Effector memory CD4-positive, alpha-beta T cell (primary cell): ENCODE data around the gene NIPSNAP2.
A peak's percentile ranks its signal among the peaks of the same experiment; 100 is the strongest.

ENCODE experiments used
- DNase-seq, 3 donors: peaks; one replicate each; pipeline ENCODE4 v3.0.0-alpha.2; 2020
- H3K27ac ChIP-seq: 2 replicates; pipeline ENCODE4 v1.7.0; 2013; ENCODE audit warnings: mild to moderate bottlenecking, low read length, moderate library complexity; ENCODE audit not compliant: insufficient read depth, poor library complexity, severe bottlenecking
- H3K27me3 ChIP-seq: replicated peaks from 2 replicates; pipeline ENCODE4 v1.7.0; 2013; ENCODE audit warnings: mild to moderate bottlenecking, low read length; ENCODE audit not compliant: insufficient read depth, control insufficient read depth, poor library complexity, severe bottlenecking
- H3K36me3 ChIP-seq: 2 replicates; pipeline ENCODE4 v1.7.0; 2013; ENCODE audit warnings: mild to moderate bottlenecking, low read length, moderate library complexity; ENCODE audit not compliant: control insufficient read depth, insufficient read depth
- H3K4me1 ChIP-seq: 2 replicates; pipeline ENCODE4 v1.7.0; 2013; ENCODE audit warnings: low read length, mild to moderate bottlenecking; ENCODE audit not compliant: control insufficient read depth, insufficient read depth, poor library complexity, severe bottlenecking
- H3K4me3 ChIP-seq: 2 replicates; pipeline ENCODE4 v1.7.0; 2013; ENCODE audit warnings: low read length, low read depth, mild to moderate bottlenecking; ENCODE audit not compliant: insufficient read depth, poor library complexity, severe bottlenecking
- H3K9me3 ChIP-seq: 2 replicates; pipeline ENCODE4 v1.7.0; 2013; ENCODE audit warnings: mild to moderate bottlenecking, low read length, moderate library complexity; ENCODE audit not compliant: control insufficient read depth

NIPSNAP2 gene

GRCh38 chr7:55953707-55954475 lies 10.5 kb upstream of the NIPSNAP2 start:
- Histone ChIP-seq H3K4me1 (peaks cover 9% of the 10 kb centered on the region), H3K27ac (no peak overlapping the region), H3K9me3 (no peaks in the 10 kb centered on the region), H3K27me3 (no peaks in the 10 kb centered on the region), H3K36me3 (peaks cover 3% of the 10 kb centered on the region), H3K4me3 (no peak overlapping the region)
- no peak for DNase-seq

GRCh38 chr7:55957190-55957589 lies 7.2 kb upstream of the NIPSNAP2 start:
- no peak overlapping the region for H3K4me3 ChIP-seq
- H3K27me3 ChIP-seq = no peaks in the 10 kb centered on the region
- H3K9me3 ChIP-seq = no peaks in the 10 kb centered on the region
- no peak for DNase-seq
- peaks cover 3% of the 10 kb centered on the region for H3K36me3 ChIP-seq
- no peak overlapping the region for H3K27ac ChIP-seq
- peaks cover 5% of the 10 kb centered on the region for H3K4me1 ChIP-seq

DNA sequence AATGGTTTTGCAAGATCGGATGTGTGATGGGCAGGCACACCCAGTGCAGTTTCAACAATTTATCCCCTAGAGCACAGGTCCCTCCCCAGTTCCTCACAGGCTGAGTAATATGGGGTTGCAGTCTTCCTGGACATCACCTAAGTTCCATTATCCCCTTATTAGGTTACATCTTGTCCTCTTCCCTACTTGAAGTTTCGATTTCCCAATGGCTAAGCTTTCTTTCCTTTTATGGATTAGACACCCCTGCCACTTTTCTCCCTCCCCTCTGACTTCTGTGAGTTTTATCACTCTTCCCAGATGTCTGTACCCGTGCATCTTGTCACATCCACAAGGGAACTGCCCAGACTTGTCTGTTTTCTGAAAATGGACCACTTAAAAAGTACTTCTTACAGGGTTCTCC lies 2.4 kb upstream of the NIPSNAP2 start:
- peaks cover 8% of the 10 kb centered on the region for H3K4me1 ChIP-seq
- H3K27ac ChIP-seq = no peak overlapping the region
- no peaks in the 10 kb centered on the region for H3K27me3 ChIP-seq
- H3K9me3 ChIP-seq = no peaks in the 10 kb centered on the region
- no peak for DNase-seq
- no peak overlapping the region for H3K4me3 ChIP-seq
- peaks cover under 1% of the 10 kb centered on the region for H3K36me3 ChIP-seq

DNA sequence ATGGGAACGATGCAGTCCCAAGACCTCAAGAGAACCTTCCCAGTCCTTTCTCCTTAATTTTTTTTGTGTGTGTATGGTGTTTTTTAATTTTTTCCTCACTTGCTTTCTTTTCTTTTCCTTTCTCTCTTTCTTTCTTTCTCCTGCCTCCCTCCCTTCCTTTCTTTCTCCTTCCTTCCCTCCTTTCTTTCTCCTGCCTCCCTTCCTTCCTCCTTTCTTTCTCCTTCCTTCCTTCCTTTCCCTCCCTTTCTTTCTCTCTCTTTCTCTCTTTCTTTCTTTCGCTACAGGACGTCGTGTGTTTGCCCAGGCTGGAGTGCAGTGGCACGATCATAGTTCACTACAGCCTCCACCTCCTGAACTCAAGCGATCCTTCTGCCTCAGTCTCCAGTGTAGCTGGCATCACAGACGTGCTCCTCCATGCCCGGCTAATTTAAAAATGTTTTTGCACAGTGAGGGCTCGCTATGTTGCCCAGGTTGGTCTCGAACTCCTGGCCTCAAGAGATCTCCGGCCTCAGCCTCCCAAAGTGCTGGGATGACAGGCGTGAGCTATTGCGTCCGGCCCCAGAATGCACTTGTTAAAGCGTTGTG lies 709 bp upstream of the NIPSNAP2 start:
- Histone ChIP-seq H3K27ac (peak overlapping the region; percentile 77), H3K4me3 (peak overlapping the region; percentile 66), H3K4me1 (peaks cover 8% of the 10 kb centered on the region), H3K36me3 (peaks cover 3% of the 10 kb centered on the region), H3K27me3 (no peaks in the 10 kb centered on the region), H3K9me3 (no peaks in the 10 kb centered on the region)
- DNase-seq = no peak

DNA sequence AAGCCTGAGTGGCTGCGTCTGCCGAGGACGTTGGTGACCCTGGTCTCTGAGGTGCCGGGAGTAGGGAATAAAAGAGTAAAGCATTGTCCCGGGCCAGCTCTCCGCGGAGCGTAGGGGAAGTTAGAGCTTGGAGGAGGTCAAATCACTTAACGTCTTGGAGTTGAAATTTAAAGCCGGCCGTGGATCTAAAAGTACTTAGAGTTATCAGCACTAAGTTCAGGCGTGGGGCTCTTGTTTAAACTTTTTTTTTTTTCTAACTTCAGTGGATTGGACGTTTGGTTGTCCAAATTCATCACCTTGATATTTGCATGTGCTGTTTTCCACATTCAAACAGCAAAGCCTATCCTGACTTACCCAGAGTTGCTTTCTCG lies 700 bp downstream of the NIPSNAP2 start:
- Histone ChIP-seq H3K4me3 (peak overlapping the region; percentile 72), H3K27ac (peak overlapping the region; percentile 77), H3K4me1 (peaks cover 8% of the 10 kb centered on the region), H3K27me3 (no peaks in the 10 kb centered on the region), H3K36me3 (peaks cover 3% of the 10 kb centered on the region), H3K9me3 (no peaks in the 10 kb centered on the region)
- DNase-seq = no peak

- Histone ChIP-seq H3K27ac (no peak overlapping the region), H3K27me3 (no peaks in the 10 kb centered on the region), H3K4me3 (no peak overlapping the region), H3K36me3 (peaks cover 3% of the 10 kb centered on the region), H3K9me3 (no peaks in the 10 kb centered on the region), H3K4me1 (peaks cover 8% of the 10 kb centered on the region)
- no peak for DNase-seq
Observed at GRCh38 chr7:55965805-55966421, 1.5 kb downstream of the NIPSNAP2 start.

GRCh38 chr7:55966851-55967250 lies 2.5 kb downstream of the NIPSNAP2 start:
- Histone ChIP-seq H3K27me3 (no peaks in the 10 kb centered on the region), H3K36me3 (peaks cover 3% of the 10 kb centered on the region), H3K4me3 (no peak overlapping the region), H3K27ac (no peak overlapping the region), H3K9me3 (no peaks in the 10 kb centered on the region), H3K4me1 (peaks cover 8% of the 10 kb centered on the region)
- no peak for DNase-seq

- Histone ChIP-seq H3K4me3 (no peak overlapping the region), H3K27ac (no peak overlapping the region)
- DNase-seq = no peak
Observed at GRCh38 chr7:55969391-55969790, 5.0 kb downstream of the NIPSNAP2 start.

DNA sequence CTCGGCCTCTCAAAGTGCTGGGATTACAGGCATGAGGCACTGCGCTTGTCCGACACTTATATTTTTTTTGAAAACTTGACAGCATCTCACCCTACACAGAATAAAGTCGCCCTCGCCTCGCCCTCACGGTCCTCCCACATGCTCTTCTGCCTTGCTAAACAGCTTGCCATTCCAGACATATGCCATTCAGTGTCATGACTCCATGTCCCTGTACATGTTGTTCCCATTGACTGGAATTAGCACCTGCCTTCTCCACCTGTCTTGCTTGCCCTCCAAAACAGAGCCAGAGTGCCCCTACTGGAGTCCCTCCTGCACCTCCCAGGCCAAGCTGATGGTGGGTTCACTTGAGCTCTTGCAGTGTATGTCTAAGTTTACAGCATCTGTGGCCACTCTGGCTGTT lies 6.2 kb downstream of the NIPSNAP2 start:
- no peak overlapping the region for H3K4me3 ChIP-seq
- H3K36me3 ChIP-seq = peaks cover 3% of the 10 kb centered on the region
- H3K4me1 ChIP-seq = no peaks in the 10 kb centered on the region
- DNase-seq = no peak
- no peak overlapping the region for H3K27ac ChIP-seq
- no peaks in the 10 kb centered on the region for H3K27me3 ChIP-seq
- no peaks in the 10 kb centered on the region for H3K9me3 ChIP-seq

More at GRCh38 chr7:55969391-55969790, 5.0 kb downstream of the NIPSNAP2 start:
- Histone ChIP-seq H3K4me1 (no peaks in the 10 kb centered on the region), H3K36me3 (peaks cover 3% of the 10 kb centered on the region), H3K27me3 (no peaks in the 10 kb centered on the region), H3K9me3 (no peaks in the 10 kb centered on the region)

DNA sequence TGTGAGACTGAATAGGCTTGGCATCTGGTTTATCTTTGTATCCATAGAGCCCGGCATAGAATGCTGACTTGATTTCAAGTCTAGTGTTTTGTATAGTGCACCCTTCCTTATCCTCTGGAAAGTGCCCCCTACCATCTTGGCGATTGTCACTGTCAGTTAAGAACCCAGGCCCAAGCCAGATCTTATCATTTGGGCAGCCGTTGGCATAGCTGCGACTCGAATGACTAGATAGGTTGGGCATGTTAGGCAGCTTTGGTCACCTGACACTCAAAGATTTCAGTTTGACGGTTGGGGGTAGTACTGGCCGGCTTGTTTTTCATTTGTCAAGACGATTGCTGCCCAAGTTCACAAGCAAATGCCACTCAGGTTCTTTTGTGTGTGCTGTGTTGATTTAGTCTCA lies 6.6 kb downstream of the NIPSNAP2 start:
- H3K4me3 ChIP-seq = no peak overlapping the region
- no peak for DNase-seq

More for the DNA sequence above, 6.6 kb downstream of the NIPSNAP2 start:
- H3K27ac ChIP-seq = no peak overlapping the region
- no peaks in the 10 kb centered on the region for H3K4me1 ChIP-seq
- H3K27me3 ChIP-seq = no peaks in the 10 kb centered on the region
- H3K36me3 ChIP-seq = peaks cover 3% of the 10 kb centered on the region
- no peaks in the 10 kb centered on the region for H3K9me3 ChIP-seq
